Stomach (tissue), 4 donors: ENCODE data around the gene SLC29A3.

Source experiments
- EP300 ChIP-seq: sonication (generic); formaldehyde crosslinking; IDR thresholded peaks from one replicate; pipeline ENCODE4 v1.6.1; 2017; ENCODE audit warnings: antibody characterized with exemption
- POLR2A ChIP-seq, 4 donors: fragments of 450-650 bp; IDR thresholded peaks; one replicate each; pipeline ENCODE4 v1.6.1; 2016; ENCODE audit warnings: antibody characterized with exemption in 4 of 4, control low read depth in 2 of 4, mild to moderate bottlenecking in 1 of 4, moderate library complexity in 1 of 4
- POLR2AphosphoS5 ChIP-seq, 3 donors: sonication (generic); formaldehyde crosslinking; IDR thresholded peaks; one replicate each; pipeline ENCODE4 v1.6.1; 2016; ENCODE audit warnings: antibody characterized with exemption in 3 of 3
- TF ChIP-seq, protein P1 (sequence below), 7 experiments: fragments of 450-650 bp in 4 of 7; fragments of 200-600 bp in 3 of 7; sonication (generic) in 3 of 7; IDR thresholded peaks; one replicate each; pipeline ENCODE4 v1.5.1; 2016 to 2019; ENCODE audit warnings: antibody characterized with exemption in 7 of 7, control low read depth in 2 of 7, mild to moderate bottlenecking in 1 of 7

DNA sequence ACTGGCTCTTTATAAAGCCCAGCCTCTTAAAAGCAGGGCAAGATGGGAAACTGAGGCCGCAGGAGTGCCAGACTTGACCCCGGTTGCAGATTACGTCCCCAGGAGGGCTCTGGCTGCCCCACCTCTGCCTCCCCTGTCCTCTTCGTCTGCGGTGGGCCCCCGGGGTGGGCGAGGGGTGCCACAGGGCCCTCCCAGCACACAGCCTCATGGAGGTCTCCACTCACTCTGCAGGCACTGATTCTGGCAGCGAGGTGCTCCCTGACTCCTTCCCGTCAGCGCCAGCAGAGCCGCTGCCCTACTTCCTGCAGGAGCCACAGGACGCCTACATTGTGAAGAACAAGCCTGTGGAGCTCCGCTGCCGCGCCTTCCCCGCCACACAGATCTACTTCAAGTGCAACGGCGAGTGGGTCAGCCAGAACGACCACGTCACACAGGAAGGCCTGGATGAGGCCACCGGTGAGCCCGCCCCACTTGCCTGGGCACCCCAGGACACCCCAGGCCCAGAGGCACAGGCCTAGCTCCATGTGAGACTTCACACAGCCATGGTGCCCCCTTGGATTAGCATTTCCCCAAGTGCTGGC lies 39.4 kb upstream of the SLC29A3 start:
- TF ChIP-seq, protein P1, sequence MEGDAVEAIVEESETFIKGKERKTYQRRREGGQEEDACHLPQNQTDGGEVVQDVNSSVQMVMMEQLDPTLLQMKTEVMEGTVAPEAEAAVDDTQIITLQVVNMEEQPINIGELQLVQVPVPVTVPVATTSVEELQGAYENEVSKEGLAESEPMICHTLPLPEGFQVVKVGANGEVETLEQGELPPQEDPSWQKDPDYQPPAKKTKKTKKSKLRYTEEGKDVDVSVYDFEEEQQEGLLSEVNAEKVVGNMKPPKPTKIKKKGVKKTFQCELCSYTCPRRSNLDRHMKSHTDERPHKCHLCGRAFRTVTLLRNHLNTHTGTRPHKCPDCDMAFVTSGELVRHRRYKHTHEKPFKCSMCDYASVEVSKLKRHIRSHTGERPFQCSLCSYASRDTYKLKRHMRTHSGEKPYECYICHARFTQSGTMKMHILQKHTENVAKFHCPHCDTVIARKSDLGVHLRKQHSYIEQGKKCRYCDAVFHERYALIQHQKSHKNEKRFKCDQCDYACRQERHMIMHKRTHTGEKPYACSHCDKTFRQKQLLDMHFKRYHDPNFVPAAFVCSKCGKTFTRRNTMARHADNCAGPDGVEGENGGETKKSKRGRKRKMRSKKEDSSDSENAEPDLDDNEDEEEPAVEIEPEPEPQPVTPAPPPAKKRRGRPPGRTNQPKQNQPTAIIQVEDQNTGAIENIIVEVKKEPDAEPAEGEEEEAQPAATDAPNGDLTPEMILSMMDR (IDR thresholded peaks at IDR 0.05), result no peak
- TF ChIP-seq POLR2AphosphoS5 (IDR thresholded peaks at IDR 0.05) (no peak), POLR2A (IDR thresholded peaks at IDR 0.05) (no peak), EP300 (no peak)
